Upper lobe of left lung (tissue), 6 donors: ENCODE results near the gene GPR3. TPM values are rescaled to one million over a fixed set of nuclear protein-coding genes. Genes with fewer than 3 reads are reported as not detected.

Experiments
- ATAC-seq, 2 donors: fragments of 200-7000 bp; cut with Tn5 transposase; one replicate each; pipeline ENCODE4 v1.9.1; 2022; ENCODE audit warnings: mild to moderate bottlenecking in 2 of 2, moderate library complexity in 2 of 2; ENCODE audit not compliant: low FRiP score in 2 of 2
- DNase-seq, 2 donors: peaks; one replicate each; pipeline ENCODE4 v3.0.0-alpha.2; 2019 to 2020
- H3K27ac ChIP-seq, 4 donors: fragments of 200-600 bp; sonication (generic); one replicate each; pipeline ENCODE4 v1.5.1; 2016 to 2019
- H3K27me3 ChIP-seq, 4 donors: fragments of 200-600 bp; sonication (generic); one replicate each; pipeline ENCODE4 v1.5.1; 2017 to 2019
- H3K36me3 ChIP-seq, 4 donors: fragments of 200-600 bp; sonication (generic); one replicate each; pipeline ENCODE4 v1.5.1; 2016 to 2019
- H3K4me1 ChIP-seq, 4 donors: fragments of 200-600 bp; sonication (generic); one replicate each; pipeline ENCODE4 v1.5.1; 2018 to 2019
- H3K4me3 ChIP-seq, 4 donors: fragments of 200-600 bp; sonication (generic); one replicate each; pipeline ENCODE4 v1.5.1; 2017 to 2019; ENCODE audit warnings: mild to moderate bottlenecking in 2 of 4, moderate library complexity in 1 of 4
- H3K9me3 ChIP-seq, 4 donors: fragments of 200-600 bp; sonication (generic); one replicate each; pipeline ENCODE4 v1.5.1; 2018 to 2019
- CTCF ChIP-seq, 6 experiments: fragments of 450-650 bp in 4 of 6; fragments of 200-600 bp in 2 of 6; sonication (generic) in 2 of 6; IDR thresholded peaks; one replicate each; pipeline ENCODE4 v1.5.1; 2016 to 2019; ENCODE audit warnings: antibody characterized with exemption in 6 of 6
- EP300 ChIP-seq, 4 donors: sonication (generic); formaldehyde crosslinking; IDR thresholded peaks; one replicate each; pipeline ENCODE4 v1.5.1; 2017; ENCODE audit warnings: antibody characterized with exemption in 4 of 4, control low read depth in 2 of 4
- POLR2A ChIP-seq, 4 donors: fragments of 450-650 bp; IDR thresholded peaks; one replicate each; pipeline ENCODE4 v1.5.1; 2016 to 2017; ENCODE audit warnings: antibody characterized with exemption in 4 of 4, mild to moderate bottlenecking in 2 of 4
- POLR2AphosphoS5 ChIP-seq, 2 donors: sonication (generic); formaldehyde crosslinking; IDR thresholded peaks; one replicate each; pipeline ENCODE4 v1.5.1; 2017; ENCODE audit warnings: antibody characterized with exemption in 2 of 2
- WGBS, 2 donors: methylation state at CpG; one replicate each; pipeline ENCODE4 v1.1.5; 2017 to 2018; 5-methylcytosine and 5-hydroxymethylcytosine counted together
- total RNA-seq, 6 donors: library from RNA; depleted of rRNA in 4 of 6; stranded (reverse); fragments of >200 nt in 4 of 6; gene quantifications; one replicate each; pipeline versions ENCODE4 v1.1.0 to v1.2.1, GENCODE V29; 2016 to 2021
- donor health status: DM: no; HTN: no; CAD: no; lungs with moderate emphysema.
- donor health status: DM: no; HTN: yes; CAD: no; lungs with severe emphysema.

The GPR3 gene
- total RNA-seq, 6 donors from 2014 or later: 0.39 to 1.6 (median 0.76) TPM; not detected in 1

- H3K4me3 ChIP-seq: no peak overlapping the region
- TF ChIP-seq POLR2AphosphoS5 (IDR thresholded peaks at IDR 0.05): no peak
- TF ChIP-seq CTCF (IDR thresholded peaks at IDR 0.05): no peak
- TF ChIP-seq EP300 (IDR thresholded peaks at IDR 0.05): no peak
- TF ChIP-seq POLR2A (IDR thresholded peaks at IDR 0.05): no peak
- H3K4me1 ChIP-seq: peaks cover 11 to 36% (median 29%) of the 10 kb centered on the region in 4 donors
- no peaks in the 10 kb centered on the region for H3K27me3 ChIP-seq
- no peaks in the 10 kb centered on the region for H3K9me3 ChIP-seq
- peaks cover 52 to 94% (median 85%) of the 10 kb centered on the region in 4 donors for H3K36me3 ChIP-seq
- DNase-seq (no peak), ATAC-seq (no peak)
- peak overlapping the region in 2 of 4 donors; percentile 45 to 55 for H3K27ac ChIP-seq
- 94 to 100% methylated on average over 1 of the region's 1 CpG for WGBS, 2 donors
Observed at GRCh38 chr1:27414091-27414490, 21.7 kb downstream of the GPR3 start.

- peak overlapping the region in 2 of 4 donors; percentile 36 to 71 for H3K27ac ChIP-seq
- H3K4me3 ChIP-seq: no peak overlapping the region
- WGBS, 2 donors: 64 to 80% methylated on average over 3 of the region's 3 CpGs
- TF ChIP-seq POLR2AphosphoS5 (IDR thresholded peaks at IDR 0.05) (peak in 1 of 2 donors; percentile 25), POLR2A (IDR thresholded peaks at IDR 0.05) (no peak), EP300 (IDR thresholded peaks at IDR 0.05) (no peak), CTCF (IDR thresholded peaks at IDR 0.05) (peak; percentile 43 to 73 (median 56))
- H3K36me3 ChIP-seq: peaks cover 37 to 71% (median 62%) of the 10 kb centered on the region in 4 donors
- H3K4me1 ChIP-seq: peaks cover 31 to 60% (median 48%) of the 10 kb centered on the region in 4 donors
- DNase-seq (no peak), ATAC-seq (peak; percentile 62 to 67)
- H3K9me3 ChIP-seq: no peaks in the 10 kb centered on the region
- no peaks in the 10 kb centered on the region for H3K27me3 ChIP-seq
Observed at GRCh38 chr1:27416387-27417111, 24.1 kb downstream of the GPR3 start.

- ATAC-seq: no peak
- no peak overlapping the region for H3K4me3 ChIP-seq
- peak overlapping the region; percentile 36 to 71 (median 64) for H3K27ac ChIP-seq
- peaks cover 39 to 65% (median 57%) of the 10 kb centered on the region in 4 donors for H3K4me1 ChIP-seq
- TF ChIP-seq CTCF (IDR thresholded peaks at IDR 0.05): no peak
- no peak for TF ChIP-seq POLR2AphosphoS5 (IDR thresholded peaks at IDR 0.05)
- TF ChIP-seq POLR2A (IDR thresholded peaks at IDR 0.05): no peak
- no peak for TF ChIP-seq EP300 (IDR thresholded peaks at IDR 0.05)
- H3K9me3 ChIP-seq: no peaks in the 10 kb centered on the region
- H3K27me3 ChIP-seq: no peaks in the 10 kb centered on the region
- WGBS, 2 donors: 75 to 95% methylated on average over 3 of the region's 3 CpGs
- no peak for DNase-seq
- peaks cover 25 to 60% (median 51%) of the 10 kb centered on the region in 4 donors for H3K36me3 ChIP-seq
Observed at GRCh38 chr1:27417713-27418112, 25.3 kb downstream of the GPR3 start.

- Histone ChIP-seq H3K27me3 (no peaks in the 10 kb centered on the region), H3K4me3 (no peak overlapping the region), H3K36me3 (peaks cover 23 to 51% (median 43%) of the 10 kb centered on the region in 4 donors), H3K27ac (peak overlapping the region; percentile 36 to 71 (median 64)), H3K4me1 (peaks cover 40 to 63% (median 57%) of the 10 kb centered on the region in 4 donors), H3K9me3 (no peaks in the 10 kb centered on the region)
- WGBS, 2 donors: 34 to 50% methylated on average over 14 of the region's 14 CpGs
- TF ChIP-seq EP300 (IDR thresholded peaks at IDR 0.05): peak in 1 of 4 donors; percentile 9
- TF ChIP-seq POLR2AphosphoS5 (IDR thresholded peaks at IDR 0.05): peak; percentile 29 to 62
- no peak for TF ChIP-seq POLR2A (IDR thresholded peaks at IDR 0.05)
- no peak for TF ChIP-seq CTCF (IDR thresholded peaks at IDR 0.05)
- peak; percentile 84 to 94 for ATAC-seq
- DNase-seq: peak in 1 of 2 donors; percentile 90
Observed at GRCh38 chr1:27418326-27419185, 26.1 kb downstream of the GPR3 start.
